Fibroblast of lung (primary cell): ENCODE measurements around the gene ATP8A2. TPM values are rescaled to one million over a fixed set of nuclear protein-coding genes. Genes with fewer than 3 reads are reported as not detected.
A peak's percentile ranks its signal among the peaks of the same experiment; 100 is the strongest.

Source experiments
- DNase-seq, 2 donors: peaks; one replicate each; pipeline versions ENCODE4 v3.0.0 to v3.0.0-alpha.2; 2010; ENCODE audit warnings: low read depth in 2 of 2
- H2AFZ ChIP-seq: 2 replicates; pipeline ENCODE4 v1.5.1; 2012; ENCODE audit warnings: low read length, control low read depth, inconsistent platforms
- H3K27ac ChIP-seq: 2 replicates; pipeline ENCODE4 v1.5.1; 2011; ENCODE audit warnings: low read length, control low read depth; ENCODE audit not compliant: insufficient read depth
- H3K27me3 ChIP-seq: 2 replicates; pipeline ENCODE4 v1.5.1; 2011; ENCODE audit warnings: mild to moderate bottlenecking, low read length; ENCODE audit not compliant: control insufficient read depth, insufficient read depth
- H3K36me3 ChIP-seq: 2 replicates; pipeline ENCODE4 v1.5.1; 2011; ENCODE audit warnings: low read length; ENCODE audit not compliant: control insufficient read depth, insufficient read depth
- H3K4me1 ChIP-seq: 2 replicates; pipeline ENCODE4 v1.5.1; 2011; ENCODE audit warnings: low read length; ENCODE audit not compliant: control insufficient read depth, insufficient read depth; ENCODE audit errors: extremely low read depth
- H3K4me2 ChIP-seq: 2 replicates; pipeline ENCODE4 v1.5.1; 2011; ENCODE audit warnings: low read length, control low read depth; ENCODE audit not compliant: insufficient read depth; ENCODE audit errors: extremely low read depth
- H3K4me3 ChIP-seq, 4 experiments: fragments of 200-600 bp in 1 of 4; sonication (generic) in 1 of 4; replicated peaks in 1 of 4; 2 replicates each; pipeline ENCODE4 v1.5.1; 2011 to 2016; ENCODE audit warnings: low read length in 4 of 4, low read depth in 3 of 4, mild to moderate bottlenecking in 3 of 4, control low read depth in 2 of 4, inconsistent platforms in 1 of 4, mixed read lengths in 1 of 4; ENCODE audit not compliant: insufficient read depth in 1 of 4; ENCODE audit errors: control extremely low read depth in 1 of 4
- H3K79me2 ChIP-seq: 2 replicates; pipeline ENCODE4 v1.5.1; 2012; ENCODE audit warnings: mild to moderate bottlenecking, low read length, inconsistent platforms; ENCODE audit not compliant: control insufficient read depth, insufficient read depth
- H3K9ac ChIP-seq: 2 replicates; pipeline ENCODE4 v1.5.1; 2011; ENCODE audit warnings: mild to moderate bottlenecking, low read length, control low read depth; ENCODE audit not compliant: insufficient read depth
- H3K9me3 ChIP-seq: 2 replicates; pipeline ENCODE4 v1.5.1; 2012; ENCODE audit warnings: low read depth, low read length; ENCODE audit not compliant: control insufficient read depth, insufficient read depth
- H4K20me1 ChIP-seq: 2 replicates; pipeline ENCODE4 v1.5.1; 2011; ENCODE audit warnings: low read length; ENCODE audit not compliant: control insufficient read depth, insufficient read depth; ENCODE audit errors: extremely low read depth
- EZH2 ChIP-seq: IDR thresholded peaks from 2 replicates; pipeline ENCODE4 v1.5.1; 2012; ENCODE audit warnings: low read length, control low read depth, mild to moderate bottlenecking; ENCODE audit errors: missing control alignments
- polyA plus RNA-seq, 2 donors: library from polyadenylated mRNA; depleted of rRNA in 1 of 2; stranded (reverse) in 1 of 2; unstranded in 1 of 2; fragments of >200 nt; gene quantifications; 2 replicates each; pipeline ENCODE4 v1.2.1, GENCODE V29; 2011 to 2012; ENCODE audit warnings: missing spikeins in 1 of 2
- total RNA-seq: library from RNA; depleted of rRNA; stranded (reverse); fragments of >200 nt; gene quantifications from 2 replicates; pipeline ENCODE4 v1.2.1, GENCODE V29; 2014
- TF ChIP-seq, protein P1 (sequence below), 2 donors: IDR thresholded peaks in 1 of 2; conservative IDR thresholded peaks in 1 of 2; 1 replicate in 1 of 2; 2 replicates in 1 of 2; pipeline ENCODE4 v1.5.1; 2011 to 2012; ENCODE audit warnings: low read length in 2 of 2, control low read depth in 1 of 2, inconsistent platforms in 1 of 2, low read depth in 1 of 2, mild to moderate bottlenecking in 1 of 2

Gene ATP8A2
- total and polyA plus RNA-seq, 2 donors (not counting 1 experiment from before 2014, with no cell fraction given): under 0.01 to 0.01 TPM

DNA sequence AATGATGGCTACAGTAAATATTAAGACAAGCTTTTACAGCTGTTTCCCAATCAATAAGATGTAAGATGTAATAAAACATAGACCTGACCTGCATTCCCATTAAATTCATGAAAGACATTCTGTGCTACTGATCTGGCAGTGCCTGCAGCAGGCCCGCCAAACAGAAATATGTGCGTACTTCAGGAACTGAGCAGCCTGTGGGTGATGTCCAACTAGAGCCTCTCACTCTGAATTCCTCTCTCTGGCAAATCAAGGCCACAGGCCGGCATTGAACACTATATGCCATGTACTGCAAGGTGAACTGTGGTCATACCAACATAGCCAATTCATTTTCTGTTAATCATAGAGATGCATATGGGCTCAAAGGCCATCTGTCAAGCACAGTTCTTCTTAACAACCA, 662.2 kb downstream of the ATP8A2 start:
- H3K4me2 ChIP-seq: no peak overlapping the region
- H3K27ac ChIP-seq: no peak overlapping the region
- no peaks in the 10 kb centered on the region for H3K4me1 ChIP-seq
- no peak overlapping the region for H3K9ac ChIP-seq
- no peak overlapping the region for H2AFZ ChIP-seq
- TF ChIP-seq, protein P1, sequence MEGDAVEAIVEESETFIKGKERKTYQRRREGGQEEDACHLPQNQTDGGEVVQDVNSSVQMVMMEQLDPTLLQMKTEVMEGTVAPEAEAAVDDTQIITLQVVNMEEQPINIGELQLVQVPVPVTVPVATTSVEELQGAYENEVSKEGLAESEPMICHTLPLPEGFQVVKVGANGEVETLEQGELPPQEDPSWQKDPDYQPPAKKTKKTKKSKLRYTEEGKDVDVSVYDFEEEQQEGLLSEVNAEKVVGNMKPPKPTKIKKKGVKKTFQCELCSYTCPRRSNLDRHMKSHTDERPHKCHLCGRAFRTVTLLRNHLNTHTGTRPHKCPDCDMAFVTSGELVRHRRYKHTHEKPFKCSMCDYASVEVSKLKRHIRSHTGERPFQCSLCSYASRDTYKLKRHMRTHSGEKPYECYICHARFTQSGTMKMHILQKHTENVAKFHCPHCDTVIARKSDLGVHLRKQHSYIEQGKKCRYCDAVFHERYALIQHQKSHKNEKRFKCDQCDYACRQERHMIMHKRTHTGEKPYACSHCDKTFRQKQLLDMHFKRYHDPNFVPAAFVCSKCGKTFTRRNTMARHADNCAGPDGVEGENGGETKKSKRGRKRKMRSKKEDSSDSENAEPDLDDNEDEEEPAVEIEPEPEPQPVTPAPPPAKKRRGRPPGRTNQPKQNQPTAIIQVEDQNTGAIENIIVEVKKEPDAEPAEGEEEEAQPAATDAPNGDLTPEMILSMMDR (conservative IDR thresholded peaks at IDR 0.05 in 1 of 2, IDR thresholded peaks at IDR 0.05 in 1 of 2; ENCODE audit: low read depth in 1 of 2, low read length in 2 of 2): no peak
- no peak for TF ChIP-seq EZH2
- no peaks in the 10 kb centered on the region for H4K20me1 ChIP-seq
- H3K36me3 ChIP-seq: no peaks in the 10 kb centered on the region
- H3K27me3 ChIP-seq: no peaks in the 10 kb centered on the region
- H3K79me2 ChIP-seq: no peaks in the 10 kb centered on the region
- no peaks in the 10 kb centered on the region for H3K9me3 ChIP-seq
- DNase-seq: no peak
- H3K4me3 ChIP-seq: no peak overlapping the region

DNA sequence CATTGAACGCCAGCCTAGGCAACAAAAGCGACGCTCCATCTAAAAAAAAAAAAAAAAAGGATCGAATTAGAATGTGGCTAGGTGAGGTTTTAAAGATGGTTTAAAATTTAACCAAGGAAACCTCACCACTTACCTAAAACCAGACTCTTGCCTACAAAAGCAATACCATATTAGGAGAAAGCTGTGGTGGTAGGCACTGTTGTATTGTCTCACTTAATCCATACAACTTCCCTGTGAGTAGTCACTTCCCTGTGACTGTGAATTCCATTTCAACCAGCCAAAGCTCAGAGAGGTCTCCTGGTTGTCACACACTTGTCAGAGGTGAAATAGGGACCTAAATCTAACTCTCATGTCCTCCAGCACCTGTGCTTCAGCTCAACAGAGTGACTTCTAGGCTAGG, 664.6 kb downstream of the ATP8A2 start:
- no peaks in the 10 kb centered on the region for H3K27me3 ChIP-seq
- no peaks in the 10 kb centered on the region for H3K4me1 ChIP-seq
- H4K20me1 ChIP-seq: no peaks in the 10 kb centered on the region
- H3K79me2 ChIP-seq: no peaks in the 10 kb centered on the region
- H3K9me3 ChIP-seq: no peaks in the 10 kb centered on the region
- H3K27ac ChIP-seq: no peak overlapping the region
- TF ChIP-seq, protein P1 (conservative IDR thresholded peaks at IDR 0.05 in 1 of 2, IDR thresholded peaks at IDR 0.05 in 1 of 2; ENCODE audit: low read depth in 1 of 2, low read length in 2 of 2): no peak
- no peak for TF ChIP-seq EZH2
- no peak overlapping the region for H2AFZ ChIP-seq
- no peaks in the 10 kb centered on the region for H3K36me3 ChIP-seq
- no peak overlapping the region for H3K9ac ChIP-seq
- no peak for DNase-seq
- no peak overlapping the region for H3K4me2 ChIP-seq
- no peak overlapping the region for H3K4me3 ChIP-seq

DNA sequence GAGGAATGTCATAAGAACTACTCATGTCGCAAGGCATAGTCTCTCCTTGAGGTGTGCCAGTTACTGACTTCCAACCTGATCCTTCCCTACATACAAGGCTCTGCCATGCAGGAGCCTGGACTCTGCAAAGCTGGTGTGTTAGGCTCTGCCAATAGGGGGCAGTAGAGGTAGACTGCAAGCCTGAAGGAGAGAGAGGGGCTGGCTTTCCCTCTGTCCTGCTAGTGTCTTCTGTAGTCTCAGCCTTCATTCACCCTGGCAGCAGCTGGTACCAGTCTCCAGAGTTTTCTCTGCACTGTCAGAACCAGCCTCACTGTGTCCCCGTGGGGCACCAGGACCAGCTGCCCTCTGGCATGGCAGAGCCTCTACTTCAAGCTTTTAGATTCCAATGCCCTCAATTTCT, 665.5 kb downstream of the ATP8A2 start:
- H3K36me3 ChIP-seq: no peaks in the 10 kb centered on the region
- H4K20me1 ChIP-seq: no peaks in the 10 kb centered on the region
- H3K9me3 ChIP-seq: no peaks in the 10 kb centered on the region
- TF ChIP-seq, protein P1 (conservative IDR thresholded peaks at IDR 0.05 in 1 of 2, IDR thresholded peaks at IDR 0.05 in 1 of 2; ENCODE audit: low read depth in 1 of 2, low read length in 2 of 2): peak in 1 of 2 donors; percentile 56
- no peak for TF ChIP-seq EZH2
- no peak for DNase-seq
- H3K79me2 ChIP-seq: no peaks in the 10 kb centered on the region
- H3K27ac ChIP-seq: no peak overlapping the region
- H3K4me3 ChIP-seq: no peak overlapping the region
- H3K27me3 ChIP-seq: no peaks in the 10 kb centered on the region
- no peak overlapping the region for H3K9ac ChIP-seq
- no peaks in the 10 kb centered on the region for H3K4me1 ChIP-seq
- H3K4me2 ChIP-seq: no peak overlapping the region
- no peak overlapping the region for H2AFZ ChIP-seq
